Measurements from ENCODE around the gene ANKRD35.
"Not testable (repeated sequence)": the region's sequence is repeated elsewhere in the genome, so short reads cannot be mapped to it uniquely, and the experiment has no call there.

ANKRD35 gene, protein sequence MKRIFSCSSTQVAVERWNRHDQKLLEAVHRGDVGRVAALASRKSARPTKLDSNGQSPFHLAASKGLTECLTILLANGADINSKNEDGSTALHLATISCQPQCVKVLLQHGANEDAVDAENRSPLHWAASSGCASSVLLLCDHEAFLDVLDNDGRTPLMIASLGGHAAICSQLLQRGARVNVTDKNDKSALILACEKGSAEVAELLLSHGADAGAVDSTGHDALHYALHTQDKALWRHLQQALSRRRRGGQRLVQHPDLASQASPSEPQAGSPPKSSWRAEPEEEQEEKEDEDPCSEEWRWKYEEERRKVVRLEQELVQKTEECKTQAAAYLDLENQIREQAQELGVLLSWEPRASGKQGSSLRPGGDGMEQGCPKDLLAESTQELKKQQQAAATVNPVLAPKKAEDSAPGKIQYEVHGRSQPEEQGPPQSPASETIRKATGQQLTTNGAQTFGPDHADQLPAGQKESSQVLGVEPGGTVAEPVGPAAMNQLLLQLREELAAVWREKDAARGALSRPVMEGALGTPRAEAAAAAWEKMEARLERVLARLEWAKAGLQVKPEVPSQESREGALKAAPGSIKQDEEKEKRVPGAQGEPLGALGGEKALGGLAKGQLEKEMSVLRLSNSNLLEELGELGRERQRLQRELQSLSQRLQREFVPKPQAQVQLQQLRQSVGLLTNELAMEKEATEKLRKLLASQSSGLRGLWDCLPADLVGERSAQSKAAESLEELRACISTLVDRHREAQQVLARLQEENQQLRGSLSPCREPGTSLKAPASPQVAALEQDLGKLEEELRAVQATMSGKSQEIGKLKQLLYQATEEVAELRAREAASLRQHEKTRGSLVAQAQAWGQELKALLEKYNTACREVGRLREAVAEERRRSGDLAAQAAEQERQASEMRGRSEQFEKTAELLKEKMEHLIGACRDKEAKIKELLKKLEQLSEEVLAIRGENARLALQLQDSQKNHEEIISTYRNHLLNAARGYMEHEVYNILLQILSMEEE

DNA sequence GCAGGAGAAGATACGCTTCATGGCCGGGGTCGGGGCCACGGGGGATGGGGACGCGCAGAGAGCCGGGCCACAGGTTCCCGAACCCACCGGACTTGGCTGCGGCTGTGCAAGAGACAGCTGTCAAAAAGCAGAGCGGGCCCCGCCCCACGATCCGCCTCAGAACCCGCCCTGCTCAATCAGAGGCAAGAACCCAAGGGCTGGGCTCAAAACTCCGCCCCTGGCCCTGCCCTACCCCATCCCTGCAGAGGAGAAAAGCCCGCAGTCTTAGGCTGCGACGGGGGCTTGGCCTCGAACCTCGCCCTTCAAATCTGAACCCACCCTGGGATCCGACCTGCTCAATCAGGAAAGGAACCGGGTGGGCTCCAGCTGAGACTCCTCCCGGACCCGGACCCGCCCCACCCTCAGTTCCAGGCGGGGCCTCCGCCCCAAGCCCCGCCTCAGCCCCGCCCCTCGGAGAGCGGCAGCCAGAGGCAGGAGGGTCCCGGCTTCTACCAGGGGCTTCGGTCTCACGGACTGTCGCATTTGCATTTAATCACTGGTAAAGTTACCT lies at the start of gene ANKRD35:
TSS of gene ANKRD35 (minus strand) at position 129 of the 550 bp plus-strand sequence. CDS start at position 21, 108 bp downstream.
- Mint-ChIP-seq H3K4me3 (peak within 1 kb of the TSS; percentile 77), H3K9me3 (no peaks in the 10 kb centered on the region), H3K27ac (no peak within 1 kb of the TSS), H3K27me3 (peaks cover 24% of the 10 kb centered on the region), H3K4me1 (peaks cover 16% of the 10 kb centered on the region), H3K36me3 (ENCODE audit: low read depth) (no peaks in the 10 kb centered on the region)
- peak; percentile 87 for DNase-seq
- peak; percentile 100 for ATAC-seq

DNA sequence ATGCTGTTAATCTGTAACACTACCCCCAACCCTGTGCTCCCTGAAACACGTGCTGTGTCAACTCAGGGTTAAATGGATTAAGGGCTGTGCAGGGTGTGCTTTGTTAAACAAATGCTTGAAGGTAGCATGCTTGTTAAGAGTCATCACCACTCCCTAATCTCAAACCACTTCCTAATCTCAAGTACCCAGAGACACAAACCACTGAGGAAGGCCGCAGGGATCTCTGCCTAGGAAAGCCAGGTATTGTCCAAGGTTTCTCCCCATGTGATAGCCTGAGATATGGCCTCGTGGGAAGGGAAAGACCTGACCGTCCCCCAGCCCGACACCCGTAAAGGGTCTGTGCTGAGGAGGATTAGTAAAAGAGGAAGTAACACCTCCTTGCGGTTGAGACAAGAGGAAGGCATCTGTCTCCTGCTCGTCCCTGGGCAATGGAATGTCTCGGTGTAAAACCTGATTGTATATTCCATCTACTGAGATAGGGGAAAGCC lies 46.9 kb upstream of the ANKRD35 start:
- Mint-ChIP-seq H3K27ac (peak overlapping the region; percentile 85), H3K4me3 (peak overlapping the region; percentile 15), H3K36me3 (ENCODE audit: low read depth) (peaks cover 25% of the 10 kb centered on the region), H3K4me1 (peaks cover 22% of the 10 kb centered on the region)
- not testable (repeated sequence) for ATAC-seq, DNase-seq, H3K27me3 Mint-ChIP-seq, H3K9me3 Mint-ChIP-seq

GRCh38 chr1:145927916-145928643 lies 42.4 kb upstream of the ANKRD35 start:
- no peak overlapping the region for H3K27ac Mint-ChIP-seq
- peaks cover 36% of the 10 kb centered on the region for H3K4me1 Mint-ChIP-seq
- ATAC-seq: no peak
- no peaks in the 10 kb centered on the region for H3K27me3 Mint-ChIP-seq
- DNase-seq: no peak
- peaks cover 13% of the 10 kb centered on the region for H3K36me3 Mint-ChIP-seq (ENCODE audit: low read depth)
- H3K4me3 Mint-ChIP-seq: no peak overlapping the region
- no peaks in the 10 kb centered on the region for H3K9me3 Mint-ChIP-seq

GRCh38 chr1:145927063-145927886 lies 41.6 kb upstream of the ANKRD35 start, which contains the start of gene RBM8A:
RBM8A (minus strand) TSS chr1:145927484; CDS start chr1:145927426, 58 bp downstream.
- ATAC-seq (peak; percentile 97), DNase-seq (peak; percentile 89)
- H3K27me3 Mint-ChIP-seq: no peaks in the 10 kb centered on the region
- H3K27ac Mint-ChIP-seq: no peak within 1 kb of the TSS
- H3K4me3 Mint-ChIP-seq: no peak within 1 kb of the TSS
- H3K36me3 Mint-ChIP-seq (ENCODE audit: low read depth): peaks cover 17% of the 10 kb centered on the region
- H3K9me3 Mint-ChIP-seq: no peaks in the 10 kb centered on the region
- peaks cover 30% of the 10 kb centered on the region for H3K4me1 Mint-ChIP-seq

- Mint-ChIP-seq H3K4me3 (no peak overlapping the region), H3K36me3 (ENCODE audit: low read depth) (peaks cover 15% of the 10 kb centered on the region), H3K4me1 (peaks cover 27% of the 10 kb centered on the region), H3K27me3 (no peaks in the 10 kb centered on the region), H3K9me3 (no peaks in the 10 kb centered on the region), H3K27ac (no peak overlapping the region)
- peak; percentile 55 for DNase-seq
- ATAC-seq: peak; percentile 63
These were observed 41.0 kb upstream of the ANKRD35 start for GRCh38 chr1:145926686-145927062.

DNA sequence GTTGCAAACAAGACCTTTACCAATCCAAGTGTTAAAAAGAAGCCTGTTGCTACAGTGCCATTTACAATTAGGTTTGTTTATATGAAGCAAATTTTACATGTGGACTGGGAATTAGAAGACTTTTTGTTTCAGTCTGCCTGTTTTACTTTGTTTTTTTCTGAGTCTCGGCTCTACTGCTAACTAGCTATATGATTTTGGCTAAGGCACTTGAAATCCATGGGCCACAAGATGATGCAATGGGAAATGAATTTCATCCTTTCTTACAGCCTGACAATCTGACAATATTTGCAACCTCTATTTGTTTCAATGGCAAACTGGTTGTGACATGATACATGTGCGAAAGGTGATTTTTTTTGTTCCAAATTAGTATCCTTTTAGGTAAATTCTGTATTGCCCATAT lies 36.6 kb upstream of the ANKRD35 start:
- peaks cover 16% of the 10 kb centered on the region for H3K36me3 Mint-ChIP-seq (ENCODE audit: low read depth)
- no peak overlapping the region for H3K27ac Mint-ChIP-seq
- DNase-seq (no peak), ATAC-seq (no peak)
- H3K27me3 Mint-ChIP-seq: no peaks in the 10 kb centered on the region
- H3K4me1 Mint-ChIP-seq: peaks cover 46% of the 10 kb centered on the region
- no peak overlapping the region for H3K4me3 Mint-ChIP-seq
- no peaks in the 10 kb centered on the region for H3K9me3 Mint-ChIP-seq

DNA sequence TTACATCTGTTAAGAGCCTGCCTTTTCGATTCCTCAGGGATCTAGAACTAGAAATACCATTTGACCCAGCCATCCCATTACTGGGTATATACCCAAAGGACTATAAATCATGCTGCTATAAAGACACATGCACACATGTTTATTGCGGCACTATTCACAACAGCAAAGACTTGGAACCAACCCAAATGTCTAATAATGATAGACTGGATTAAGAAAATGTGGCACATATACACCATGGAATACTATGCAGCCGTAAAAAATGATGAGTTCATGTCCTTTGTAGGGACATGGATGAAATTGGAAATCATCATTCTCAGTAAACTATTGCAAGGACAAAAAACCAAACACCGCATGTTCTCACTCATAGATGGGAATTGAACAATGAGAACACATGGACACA lies 34.6 kb upstream of the ANKRD35 start:
- not testable (repeated sequence) for DNase-seq, H3K9me3 Mint-ChIP-seq, ATAC-seq, H3K27me3 Mint-ChIP-seq, H3K27ac Mint-ChIP-seq
- Mint-ChIP-seq H3K4me1 (peaks cover 48% of the 10 kb centered on the region), H3K36me3 (ENCODE audit: low read depth) (peaks cover 28% of the 10 kb centered on the region), H3K4me3 (peak overlapping the region; percentile 96)

- H3K27ac Mint-ChIP-seq: peak overlapping the region; percentile 96
- peaks cover 46% of the 10 kb centered on the region for H3K4me1 Mint-ChIP-seq
- peaks cover 34% of the 10 kb centered on the region for H3K36me3 Mint-ChIP-seq (ENCODE audit: low read depth)
- peak overlapping the region; percentile 96 for H3K4me3 Mint-ChIP-seq
- no peaks in the 10 kb centered on the region for H3K9me3 Mint-ChIP-seq
- peak; percentile 50 for DNase-seq
- H3K27me3 Mint-ChIP-seq: no peaks in the 10 kb centered on the region
- ATAC-seq: peak; percentile 20
These were observed 33.6 kb upstream of the ANKRD35 start for GRCh38 chr1:145918992-145919939.

DNA sequence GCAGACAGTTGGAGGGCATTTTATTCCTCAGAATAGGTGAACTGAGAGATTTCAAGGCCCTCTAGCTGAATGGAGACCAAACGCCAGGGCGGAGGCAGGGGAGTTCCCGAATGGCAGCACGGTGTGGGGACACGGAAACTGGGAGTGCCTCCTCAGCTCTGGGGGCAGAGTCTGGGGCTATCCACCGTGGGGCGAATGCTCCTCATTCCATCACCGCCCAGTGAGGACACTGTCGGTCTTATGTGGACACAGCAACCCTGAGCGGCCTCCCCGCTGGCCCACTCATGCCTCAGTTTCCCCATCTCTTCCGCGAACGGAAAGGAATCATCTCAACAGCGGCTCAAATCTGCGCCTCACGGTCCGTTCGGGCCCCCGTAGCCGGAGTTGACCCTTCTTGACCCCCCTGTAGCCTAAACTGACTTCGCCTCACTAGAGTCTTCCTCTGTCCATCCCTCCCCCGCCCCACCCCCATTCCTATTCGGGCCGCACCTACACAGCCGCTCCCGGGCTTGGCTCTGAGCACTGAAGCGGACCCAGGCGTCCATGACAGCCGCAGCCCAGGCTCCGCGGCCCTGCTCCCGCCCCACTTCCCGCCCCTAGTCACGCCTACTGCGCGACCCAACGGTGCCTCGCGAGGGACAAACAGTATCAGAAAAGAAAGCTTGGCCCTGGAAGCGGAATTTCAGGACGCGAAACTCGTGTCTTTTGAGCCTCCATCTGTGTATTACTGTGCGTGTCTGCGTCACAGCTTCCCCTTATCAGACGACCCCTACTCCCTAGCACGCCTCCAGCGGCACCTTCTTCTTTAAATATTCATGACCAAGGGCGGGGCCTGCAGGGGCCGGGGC lies 32.7 kb upstream of the ANKRD35 start, which contains the start of gene PEX11B:
TSS of gene PEX11B (minus strand) at position 574 of the 848 bp plus-strand sequence. CDS start at position 545, 29 bp downstream.
- peak within 1 kb of the TSS; percentile 96 for H3K27ac Mint-ChIP-seq
- H3K27me3 Mint-ChIP-seq: no peaks in the 10 kb centered on the region
- H3K9me3 Mint-ChIP-seq: no peaks in the 10 kb centered on the region
- peaks cover 34% of the 10 kb centered on the region for H3K36me3 Mint-ChIP-seq (ENCODE audit: low read depth)
- ATAC-seq (peak; percentile 94), DNase-seq (peak; percentile 91)
- H3K4me1 Mint-ChIP-seq: peaks cover 42% of the 10 kb centered on the region
- peak within 1 kb of the TSS; percentile 96 for H3K4me3 Mint-ChIP-seq

GRCh38 chr1:145917595-145917994 lies 31.9 kb upstream of the ANKRD35 start:
- Mint-ChIP-seq H3K4me1 (peaks cover 38% of the 10 kb centered on the region), H3K9me3 (no peaks in the 10 kb centered on the region), H3K27me3 (no peaks in the 10 kb centered on the region), H3K27ac (peak overlapping the region; percentile 96), H3K36me3 (ENCODE audit: low read depth) (peaks cover 27% of the 10 kb centered on the region), H3K4me3 (peak overlapping the region; percentile 96)
- DNase-seq (no peak), ATAC-seq (no peak)

GRCh38 chr1:145916745-145917144 lies 31.1 kb upstream of the ANKRD35 start:
- Mint-ChIP-seq H3K4me1 (peaks cover 38% of the 10 kb centered on the region), H3K27ac (peak overlapping the region; percentile 76), H3K36me3 (ENCODE audit: low read depth) (peaks cover 31% of the 10 kb centered on the region), H3K9me3 (no peaks in the 10 kb centered on the region), H3K4me3 (peak overlapping the region; percentile 96), H3K27me3 (no peaks in the 10 kb centered on the region)
- ATAC-seq (no peak), DNase-seq (no peak)
